HG03378 (cell line): ENCODE measurements around the gene CFAP298.

ENCODE experiments used
- ATAC-seq: cut with Tn5 transposase; IDR thresholded peaks from one replicate; pipeline ENCODE4 v1.9.1; 2021; ENCODE audit warnings: mild to moderate bottlenecking, moderate library complexity; ENCODE audit not compliant: unreplicated experiment

The CFAP298 gene

DNA sequence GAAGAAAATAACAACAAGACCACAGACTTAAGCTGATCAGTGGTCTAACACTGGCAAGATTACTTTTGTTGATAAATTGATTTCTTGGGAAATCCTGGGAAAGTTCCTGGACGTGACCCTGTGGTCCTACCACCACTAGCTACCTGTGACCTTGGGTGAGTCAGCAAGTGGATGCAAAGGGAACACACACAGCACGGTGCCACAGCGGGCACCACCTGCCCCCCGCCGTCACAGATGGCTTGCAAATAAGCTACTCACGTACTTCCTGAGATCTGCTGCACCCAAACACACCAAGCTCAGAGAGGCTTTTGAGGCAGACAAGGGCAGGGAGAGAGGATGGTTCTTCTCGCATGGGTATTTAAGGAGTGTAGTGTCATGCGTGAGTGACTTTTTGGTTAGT, 12.7 kb downstream of the CFAP298 start:
- ATAC-seq = no peak

DNA sequence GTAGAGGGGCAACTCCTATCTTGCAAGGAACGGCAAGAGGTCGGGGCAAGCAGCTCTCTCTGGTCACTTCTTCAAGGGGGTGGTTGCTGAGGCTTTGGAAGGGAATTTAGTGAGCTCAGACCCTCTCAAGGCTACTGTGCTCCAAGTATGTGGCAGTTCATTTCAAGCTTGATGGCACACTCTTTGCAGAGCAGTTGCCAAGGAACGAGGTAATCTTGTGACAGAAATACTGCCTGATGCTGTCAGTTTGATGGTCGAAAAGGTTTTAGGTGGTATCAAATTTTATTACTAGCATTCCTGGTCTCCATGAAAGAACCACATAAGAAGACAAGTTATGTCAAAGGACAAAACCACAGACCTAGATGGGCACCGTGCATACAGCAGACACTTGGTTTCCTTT, 13.1 kb downstream of the CFAP298 start:
- ATAC-seq = no peak

DNA sequence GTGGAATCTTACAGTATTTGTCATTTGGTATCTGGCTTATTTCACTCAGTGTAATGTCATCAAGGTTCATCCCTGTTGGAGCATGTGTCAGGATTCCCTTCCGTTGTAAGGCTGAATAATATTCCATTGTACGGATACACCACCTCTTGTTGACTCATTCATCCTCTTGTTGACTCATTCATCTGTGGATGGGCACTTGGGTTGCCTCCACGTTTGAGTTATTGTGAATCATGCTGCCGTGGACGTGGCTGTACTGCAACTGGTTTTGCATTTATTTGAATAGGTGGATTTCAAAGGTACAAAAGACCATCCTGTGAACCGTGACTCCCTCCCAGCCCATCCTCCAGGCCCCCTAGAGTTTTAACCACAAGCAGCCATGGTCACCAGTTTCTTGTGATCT, 15.0 kb downstream of the CFAP298 start:
- no peak for ATAC-seq

DNA sequence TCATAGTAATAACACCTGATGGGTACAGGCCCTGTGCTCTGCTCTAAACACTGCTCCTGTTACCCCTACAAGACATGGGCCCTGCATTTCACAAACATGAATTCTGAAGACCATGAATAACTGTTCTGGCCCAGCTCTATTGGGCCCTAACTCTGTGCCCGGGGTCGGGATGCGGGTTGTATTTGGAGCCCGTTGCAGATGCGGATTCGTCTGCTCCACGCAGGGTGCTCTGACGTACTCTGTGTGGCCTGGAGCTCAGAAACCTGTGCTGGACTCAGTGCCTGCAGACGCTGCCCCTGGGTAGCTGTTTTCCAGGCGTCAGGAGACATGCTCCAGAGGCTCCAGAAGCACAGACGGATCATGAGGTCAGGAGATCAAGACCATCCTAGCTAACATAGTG, 16.7 kb downstream of the CFAP298 start:
- no peak for ATAC-seq

DNA sequence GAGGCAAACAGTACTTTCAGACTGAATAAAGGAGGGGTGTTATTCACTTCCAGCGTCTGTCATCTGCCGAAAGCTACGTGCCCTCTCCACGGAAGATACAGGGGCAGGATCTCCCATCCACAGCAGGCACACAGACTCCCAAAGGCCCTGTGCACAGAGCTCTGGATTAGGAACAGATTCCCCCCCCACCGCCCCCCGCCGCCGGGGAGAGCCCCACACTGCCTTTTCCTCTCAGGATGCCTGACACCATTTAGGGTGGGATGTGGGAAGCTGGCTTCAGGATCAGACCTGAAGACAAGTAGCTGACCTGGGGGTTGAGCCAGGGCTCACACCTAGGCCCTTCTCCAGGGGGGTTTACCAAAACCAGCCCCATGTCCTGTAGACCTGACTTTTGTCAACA, 18.5 kb downstream of the CFAP298 start:
- no peak for ATAC-seq

DNA sequence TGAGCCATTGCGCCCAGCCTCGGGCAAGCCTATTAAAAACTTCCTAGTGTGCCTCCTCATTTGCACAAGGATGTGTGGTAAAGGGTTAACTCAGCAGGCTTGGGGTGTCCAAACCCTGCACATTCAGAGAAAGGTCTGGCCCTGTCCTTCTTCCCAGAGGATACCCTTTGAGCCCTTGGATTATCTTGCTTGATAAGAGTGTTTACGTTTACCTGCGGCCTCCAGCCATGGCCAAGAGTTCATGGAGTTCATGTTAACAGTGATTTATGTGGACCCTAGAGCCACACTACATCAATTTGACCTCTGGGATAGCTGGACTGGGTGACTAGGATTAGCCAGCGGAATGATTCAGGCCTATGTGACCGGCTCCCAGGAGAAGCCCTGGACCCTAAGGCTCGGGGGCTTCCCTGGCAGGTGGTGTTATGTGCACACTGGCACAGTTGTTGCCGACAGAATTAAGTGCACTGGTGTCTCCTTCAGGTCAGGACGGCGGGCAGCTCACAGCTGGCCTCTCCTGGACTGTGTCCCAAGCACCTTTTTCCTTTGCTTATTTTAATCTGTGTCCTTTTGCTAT, 19.2 kb downstream of the CFAP298 start:
- ATAC-seq = no peak

- ATAC-seq = no peak
Measured at GRCh38 chr21:32590130-32590529, 22.0 kb downstream of the CFAP298 start.

- no peak for ATAC-seq
Measured at GRCh38 chr21:32587651-32588050, 24.5 kb downstream of the CFAP298 start.

- no peak for ATAC-seq
Measured at GRCh38 chr21:32587120-32587519, 25.1 kb downstream of the CFAP298 start.

DNA sequence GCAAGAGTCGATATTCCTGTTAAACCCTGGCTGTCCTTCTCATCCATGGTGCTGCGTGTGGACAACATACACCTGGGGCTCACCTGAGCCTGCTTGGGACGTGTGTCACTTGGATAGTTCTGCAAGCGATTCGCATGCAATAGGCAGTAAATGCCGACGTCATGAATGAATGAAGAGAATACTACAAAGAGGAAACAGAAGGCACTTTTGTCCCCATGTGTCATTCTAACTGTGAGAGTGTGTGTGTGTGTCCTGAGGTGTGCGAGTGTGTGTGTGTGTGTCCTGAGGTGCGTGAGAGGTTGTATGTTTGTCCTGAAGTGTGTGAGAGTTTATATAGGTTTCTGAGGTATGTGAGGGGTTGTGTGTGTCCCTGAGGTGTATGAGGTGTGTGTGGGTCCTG, 26.2 kb downstream of the CFAP298 start:
- ATAC-seq = no peak

DNA sequence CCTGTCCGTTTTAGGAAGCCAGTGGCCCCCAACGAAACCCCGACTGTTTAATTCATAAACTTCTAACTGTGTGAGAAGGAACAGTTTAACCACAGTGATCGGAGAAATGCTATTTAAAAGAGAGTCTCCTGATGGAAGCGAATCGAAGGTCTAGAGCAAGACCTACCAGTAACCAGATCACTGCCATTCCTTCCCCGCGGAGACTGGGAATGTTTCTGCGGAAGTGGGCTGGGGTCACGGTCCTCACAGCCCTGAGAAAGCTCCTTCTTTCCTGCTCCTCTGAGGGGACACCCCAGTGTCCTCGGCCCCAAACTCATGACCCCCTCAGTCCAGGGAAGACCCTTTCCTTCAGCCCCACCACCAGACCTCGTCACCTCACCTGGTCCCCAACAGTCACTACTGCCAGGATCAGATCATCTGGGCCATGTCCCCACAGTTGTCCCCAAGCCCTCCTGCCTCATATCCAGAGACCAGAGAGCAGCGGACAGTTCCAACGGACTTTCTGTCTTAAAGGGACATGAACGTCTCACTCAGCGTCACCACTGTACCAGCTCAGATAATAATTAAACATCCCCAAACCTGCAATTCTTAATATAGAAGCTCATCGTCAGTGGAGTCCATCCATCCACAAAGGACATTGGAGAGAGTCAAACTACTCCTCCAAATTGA, 27.0 kb downstream of the CFAP298 start, which contains the start of gene TCP10L:
Gene TCP10L (minus strand): TSS at position 482 of the 669 bp plus-strand sequence. CDS start 1,219 bp downstream, outside the sequence.
- no peak for ATAC-seq

- no peak for ATAC-seq
Measured at GRCh38 chr21:32584472-32584871, 27.7 kb downstream of the CFAP298 start.

DNA sequence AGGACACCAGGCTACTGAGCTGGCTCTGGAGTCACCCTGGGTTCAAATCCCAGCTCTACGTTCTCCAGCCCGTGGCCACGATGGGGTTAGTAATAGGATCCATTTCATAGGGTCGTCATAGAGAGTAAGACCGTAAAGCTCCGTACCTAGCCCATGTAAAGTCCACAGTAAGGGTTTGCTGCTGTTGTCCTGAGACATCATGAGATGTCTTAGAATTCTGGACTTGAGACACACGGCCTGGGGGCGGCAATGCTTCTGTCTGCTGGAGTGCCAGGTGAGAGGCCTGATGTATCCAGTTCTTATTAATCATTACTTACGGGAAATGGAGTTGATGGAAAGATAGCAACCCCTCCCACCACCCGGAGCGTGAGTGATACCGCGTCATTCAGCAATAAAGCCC, 30.4 kb downstream of the CFAP298 start:
- no peak for ATAC-seq

- ATAC-seq = no peak
Measured at GRCh38 chr21:32580949-32581348, 31.2 kb downstream of the CFAP298 start.

DNA sequence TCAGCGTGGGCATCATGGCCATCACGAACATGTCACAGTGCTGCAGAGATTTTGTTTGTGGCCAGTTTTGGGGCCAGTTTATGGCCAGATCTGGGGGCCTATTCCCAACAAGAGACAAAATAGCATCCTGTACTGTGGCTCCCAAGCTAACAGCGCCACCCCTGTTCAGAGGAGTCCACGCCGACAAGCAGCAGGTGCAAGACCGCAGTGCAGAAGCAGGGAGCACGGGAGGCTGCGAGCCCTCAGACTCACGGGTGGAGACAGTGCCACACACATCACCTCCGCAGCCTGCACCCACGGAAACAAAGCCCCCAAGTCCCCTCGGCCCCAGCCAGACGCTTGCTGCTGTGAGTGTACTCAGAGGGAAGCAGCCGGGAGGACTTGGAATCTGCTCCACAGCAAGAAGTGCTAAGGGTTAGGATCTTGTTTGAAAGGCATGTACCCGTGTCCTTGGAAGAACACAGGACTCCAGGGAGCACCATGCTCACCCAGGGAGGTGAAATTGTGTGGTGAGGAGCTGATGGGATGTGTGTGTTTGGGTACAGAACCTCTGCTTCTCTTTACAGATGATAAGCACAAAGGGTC, 34.0 kb downstream of the CFAP298 start:
- no peak for ATAC-seq

DNA sequence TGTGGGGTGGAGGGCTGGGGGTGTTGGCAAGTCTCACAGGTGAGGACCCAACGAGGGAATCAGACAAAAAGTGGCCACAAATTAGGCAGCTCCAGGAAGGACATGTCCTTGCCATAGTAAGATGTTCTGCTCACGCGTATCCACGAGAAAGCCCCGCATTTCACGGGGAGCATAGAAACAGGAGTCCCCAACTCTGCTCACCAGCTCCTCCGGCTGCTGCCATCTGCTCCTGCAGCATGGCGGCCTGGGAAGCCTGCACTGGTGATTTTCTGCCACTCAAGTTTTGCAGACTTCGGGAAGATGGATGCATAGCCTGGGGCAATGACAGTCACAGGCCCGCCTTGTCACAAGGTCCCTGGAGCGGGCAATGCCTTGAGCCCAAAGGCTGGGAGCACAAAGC, 36.2 kb downstream of the CFAP298 start:
- ATAC-seq = no peak

DNA sequence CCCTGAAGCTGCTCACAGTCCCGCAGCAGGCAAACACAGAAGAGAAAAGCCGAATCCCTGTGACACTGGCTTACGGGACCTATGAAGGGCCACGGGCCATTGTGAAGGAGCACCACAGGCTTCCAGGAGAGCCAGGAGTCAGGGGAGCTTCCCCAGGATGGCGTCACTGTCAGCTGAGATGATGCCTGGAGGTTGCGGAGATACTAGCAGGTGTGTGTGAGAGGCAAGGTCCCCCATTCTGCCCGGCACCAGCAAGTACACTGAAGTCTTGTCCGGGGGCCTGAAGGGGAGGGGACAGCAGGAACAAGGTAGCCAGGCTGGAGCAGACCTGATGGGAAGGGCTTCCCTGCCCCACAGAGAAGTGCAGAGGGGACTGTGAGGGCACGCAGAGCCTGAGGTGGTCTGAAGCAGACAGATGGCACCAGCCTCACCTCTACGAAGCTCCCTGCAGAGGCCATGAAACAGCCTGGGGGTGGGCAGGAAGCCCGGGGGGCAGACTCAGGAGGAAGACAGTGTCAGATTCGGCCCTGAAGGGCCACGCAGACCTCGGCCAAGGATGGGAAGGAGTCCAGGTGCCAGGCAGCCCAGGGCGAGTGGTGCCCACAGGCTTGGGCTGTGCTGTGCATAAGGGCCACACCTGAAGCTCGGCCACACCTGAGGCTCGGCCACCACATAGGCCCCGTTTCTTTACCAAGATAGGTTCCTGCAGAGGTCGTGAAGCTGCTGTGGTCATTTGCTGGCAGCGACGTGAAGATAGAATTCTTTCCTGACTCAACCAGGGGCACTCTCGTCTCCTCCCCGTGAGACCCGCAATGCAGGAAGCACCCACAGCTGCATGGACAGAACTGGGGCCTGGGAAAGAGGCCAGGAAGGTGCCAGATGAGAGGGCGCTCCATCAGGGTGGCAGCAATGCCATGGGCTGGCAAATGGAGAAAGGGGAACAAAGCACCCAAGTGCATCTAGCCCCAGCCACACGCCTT, 36.9 kb downstream of the CFAP298 start:
- no peak for ATAC-seq

DNA sequence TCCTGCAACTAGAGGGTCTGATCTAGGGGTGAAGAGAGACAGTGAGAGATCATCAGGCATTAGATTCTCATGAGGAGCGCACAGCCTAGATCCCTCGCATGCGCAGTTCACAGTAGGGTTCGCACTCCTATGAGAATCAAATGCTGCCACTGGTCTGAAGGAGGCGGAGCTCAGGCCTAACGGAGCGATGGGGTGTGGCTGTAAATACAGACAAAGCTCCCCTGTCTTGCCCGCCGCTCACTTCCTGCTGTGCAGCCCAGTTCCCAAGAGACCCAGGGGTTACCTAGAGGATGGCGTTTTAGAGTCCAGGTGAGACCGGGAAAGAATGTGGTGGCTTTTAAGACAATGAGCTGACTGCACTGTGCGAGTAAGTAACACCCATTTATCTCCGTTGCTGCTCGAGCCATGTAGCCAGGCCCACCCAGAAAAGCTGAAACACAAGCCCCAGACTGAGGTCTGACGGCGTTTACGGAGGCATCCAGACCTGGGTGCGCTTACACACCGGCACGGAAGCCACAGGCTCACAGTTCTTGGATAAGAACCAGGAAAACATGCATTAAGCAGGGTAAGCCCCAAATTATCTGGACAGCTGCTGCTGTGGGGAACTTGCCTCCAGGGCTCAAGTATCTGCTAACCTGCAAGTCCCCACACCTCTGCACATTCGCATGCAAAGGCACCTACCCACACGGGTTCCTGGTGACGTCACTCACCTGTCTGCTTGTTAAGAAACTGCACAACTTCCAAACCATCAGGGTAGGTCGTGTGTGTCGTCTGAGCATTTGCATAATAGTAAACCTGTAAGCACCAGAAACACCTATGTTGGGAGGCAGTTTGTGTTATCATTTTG, 39.4 kb downstream of the CFAP298 start:
- ATAC-seq = no peak

DNA sequence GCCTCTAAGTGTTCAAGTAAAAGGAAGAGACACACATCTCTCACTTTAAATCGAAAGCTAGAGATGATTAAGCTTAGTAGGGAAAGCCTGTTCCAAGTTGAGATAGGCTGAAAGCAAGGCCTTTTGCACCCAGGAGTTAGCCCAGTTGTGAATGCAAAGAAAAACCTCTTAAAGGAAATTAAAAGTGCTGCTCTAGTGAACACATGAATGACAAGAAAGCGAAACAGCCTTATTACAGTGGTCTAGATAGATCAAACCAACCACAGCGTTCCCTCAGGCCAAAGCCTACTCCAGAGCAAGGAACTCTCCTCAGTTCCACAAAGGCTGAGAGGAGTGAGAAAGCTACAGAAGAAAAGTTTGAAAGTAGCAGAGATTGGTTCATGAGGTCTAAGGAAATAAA, 41.7 kb downstream of the CFAP298 start:
- ATAC-seq = no peak
